T47D (cell line): ENCODE results near the gene CCNA2.

Source experiments
- DNase-seq, 2 experiments: peaks; one replicate each; pipeline versions ENCODE4 v3.0.0 to v3.0.0-alpha.2; 2011 to 2012; ENCODE audit warnings: low read depth in 1 of 2, low spot score in 1 of 2
- JUND ChIP-seq: IDR thresholded peaks from 2 replicates; pipeline ENCODE4 v1.6.1; 2012; ENCODE audit warnings: low read depth
- in situ Hi-C: cut with HindIII; loops from 2 replicates; pipeline ENCODE4 v1.10.0; 2016; ENCODE audit warnings: low sequenced_read_pairs, low pct_unique_long_range_greater_than_20kb

The CCNA2 gene

GRCh38 chr4:121784401-121784800 is 39.3 kb downstream of the CCNA2 start:
- no peak for TF ChIP-seq JUND
- in situ Hi-C loops: no loop called here
- DNase-seq: no peak

- DNase-seq: no peak
- no peak for TF ChIP-seq JUND
- in situ Hi-C loops: no loop called here
These were observed 40.5 kb downstream of the CCNA2 start for GRCh38 chr4:121783210-121783609.

GRCh38 chr4:121778991-121779628 is 44.6 kb downstream of the CCNA2 start:
- no peak for DNase-seq
- in situ Hi-C loops: no loop called here
- no peak for TF ChIP-seq JUND

- in situ Hi-C loops: no loop called here
- DNase-seq: no peak
- TF ChIP-seq JUND: no peak
These were observed 46.1 kb downstream of the CCNA2 start for GRCh38 chr4:121777625-121778024.

GRCh38 chr4:121776610-121777401 is 46.9 kb downstream of the CCNA2 start:
- TF ChIP-seq JUND: no peak
- in situ Hi-C loops: no loop called here
- no peak for DNase-seq

GRCh38 chr4:121773883-121774282 is 49.8 kb downstream of the CCNA2 start:
- no peak for DNase-seq
- in situ Hi-C loops: no loop called here
- no peak for TF ChIP-seq JUND

GRCh38 chr4:121771869-121772268 is 51.8 kb downstream of the CCNA2 start:
- no peak for DNase-seq
- no peak for TF ChIP-seq JUND
- in situ Hi-C loops: no loop called here

- TF ChIP-seq JUND: no peak
- peak in 1 of 2 experiments; percentile 59 for DNase-seq
- in situ Hi-C loops: no loop called here
These were observed 54.3 kb downstream of the CCNA2 start for GRCh38 chr4:121769341-121769740.

GRCh38 chr4:121767166-121767565 is 56.5 kb downstream of the CCNA2 start:
- no peak for DNase-seq
- in situ Hi-C loops: no loop called here
- no peak for TF ChIP-seq JUND
